ENCODE data around the gene ZNF326.

Gene ZNF326

DNA sequence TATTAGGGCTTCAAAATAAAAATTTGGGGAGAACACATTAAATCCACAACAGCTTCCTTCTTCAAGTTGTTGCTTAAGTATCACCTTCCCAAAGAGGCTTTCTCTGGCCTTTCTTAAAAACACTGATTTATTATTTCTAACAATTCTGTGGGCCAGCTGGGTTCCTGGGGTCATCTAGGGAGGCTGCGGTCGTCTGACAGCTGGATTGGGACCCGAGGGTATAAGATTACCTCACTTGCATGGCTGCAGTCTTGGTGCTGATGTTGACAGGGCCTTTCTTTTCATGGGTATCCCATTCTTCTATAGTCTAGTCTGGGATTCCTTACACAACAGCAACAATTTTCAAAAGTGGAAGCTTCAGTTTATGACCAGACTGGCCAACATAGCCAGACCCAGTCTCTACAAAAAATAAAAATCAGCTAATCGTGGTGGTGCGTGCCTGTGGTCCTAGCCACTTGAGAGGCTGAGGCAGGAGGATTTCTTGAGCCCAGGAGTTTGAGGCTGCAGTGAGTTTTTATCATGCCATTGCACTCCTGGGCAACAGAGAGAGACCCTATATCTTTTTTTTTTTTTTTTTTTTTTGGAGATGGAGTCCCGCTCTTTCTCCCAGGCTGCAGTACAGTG lies 46.1 kb upstream of the ZNF326 start:
- Histone ChIP-seq H3K9me2 (replicated peaks; ENCODE audit: insufficient read depth, low read length) (no peaks in the 10 kb centered on the region), H2AFZ (ENCODE audit: low read depth, low read length, severe bottlenecking) (no peak overlapping the region), H3K27ac (ENCODE audit: low read depth, low read length) (no peak overlapping the region), H3K36me3 (ENCODE audit: low read length) (no peaks in the 10 kb centered on the region), H3K27me3 (ENCODE audit: low read length) (no peaks in the 10 kb centered on the region), H3K9ac (ENCODE audit: low read length) (no peak overlapping the region), H3K4me3 (ENCODE audit: insufficient read depth, low read length, poor library complexity, severe bottlenecking) (no peak overlapping the region), H3K9me3 (ENCODE audit: insufficient read depth, low read length) (no peaks in the 10 kb centered on the region), H3K79me2 (ENCODE audit: insufficient read depth, low read length) (no peaks in the 10 kb centered on the region), H4K20me1 (ENCODE audit: low read depth, low read length) (no peaks in the 10 kb centered on the region), H3K4me2 (ENCODE audit: low read depth, low read length, poor library complexity, severe bottlenecking) (no peak overlapping the region), H3F3A (ENCODE audit: insufficient read depth) (no peaks in the 10 kb centered on the region)
- TF ChIP-seq CTCF (IDR thresholded peaks at IDR 0.05; ENCODE audit: insufficient read depth, low read length, poor library complexity, severe bottlenecking) (no peak), EZH2phosphoT487 (conservative IDR thresholded peaks at IDR 0.05; ENCODE audit: low read length) (no peak)

GRCh38 chr1:89949991-89950624 lies 44.8 kb upstream of the ZNF326 start:
- H2AFZ ChIP-seq (ENCODE audit: low read depth, low read length, severe bottlenecking), result no peak overlapping the region
- no peak overlapping the region for H3K9ac ChIP-seq (ENCODE audit: low read length)
- no peak overlapping the region for H3K4me2 ChIP-seq (ENCODE audit: low read depth, low read length, poor library complexity, severe bottlenecking)
- H4K20me1 ChIP-seq (ENCODE audit: low read depth, low read length), result no peaks in the 10 kb centered on the region
- no peaks in the 10 kb centered on the region for H3F3A ChIP-seq (ENCODE audit: insufficient read depth)
- H3K27me3 ChIP-seq (ENCODE audit: low read length), result no peaks in the 10 kb centered on the region
- no peaks in the 10 kb centered on the region for H3K9me3 ChIP-seq (ENCODE audit: insufficient read depth, low read length)
- no peaks in the 10 kb centered on the region for H3K9me2 ChIP-seq (replicated peaks; ENCODE audit: insufficient read depth, low read length)
- H3K4me3 ChIP-seq (ENCODE audit: insufficient read depth, low read length, poor library complexity, severe bottlenecking), result no peak overlapping the region
- no peak for TF ChIP-seq CTCF (IDR thresholded peaks at IDR 0.05; ENCODE audit: insufficient read depth, low read length, poor library complexity, severe bottlenecking)
- no peaks in the 10 kb centered on the region for H3K36me3 ChIP-seq (ENCODE audit: low read length)
- no peaks in the 10 kb centered on the region for H3K79me2 ChIP-seq (ENCODE audit: insufficient read depth, low read length)
- H3K27ac ChIP-seq (ENCODE audit: low read depth, low read length), result no peak overlapping the region

GRCh38 chr1:89950703-89951102 lies 44.2 kb upstream of the ZNF326 start:
- H3F3A ChIP-seq (ENCODE audit: insufficient read depth), result no peaks in the 10 kb centered on the region
- H3K36me3 ChIP-seq (ENCODE audit: low read length), result no peaks in the 10 kb centered on the region
- TF ChIP-seq CTCF (IDR thresholded peaks at IDR 0.05; ENCODE audit: insufficient read depth, low read length, poor library complexity, severe bottlenecking), result no peak
- no peak for TF ChIP-seq EZH2phosphoT487 (conservative IDR thresholded peaks at IDR 0.05; ENCODE audit: low read length)
- no peak overlapping the region for H2AFZ ChIP-seq (ENCODE audit: low read depth, low read length, severe bottlenecking)
- H3K4me3 ChIP-seq (ENCODE audit: insufficient read depth, low read length, poor library complexity, severe bottlenecking), result no peak overlapping the region
- H4K20me1 ChIP-seq (ENCODE audit: low read depth, low read length), result no peaks in the 10 kb centered on the region
- H3K9ac ChIP-seq (ENCODE audit: low read length), result no peak overlapping the region
- no peaks in the 10 kb centered on the region for H3K9me3 ChIP-seq (ENCODE audit: insufficient read depth, low read length)
- no peaks in the 10 kb centered on the region for H3K27me3 ChIP-seq (ENCODE audit: low read length)
- no peaks in the 10 kb centered on the region for H3K79me2 ChIP-seq (ENCODE audit: insufficient read depth, low read length)
- H3K9me2 ChIP-seq (replicated peaks; ENCODE audit: insufficient read depth, low read length), result no peaks in the 10 kb centered on the region
- H3K27ac ChIP-seq (ENCODE audit: low read depth, low read length), result no peak overlapping the region
- H3K4me2 ChIP-seq (ENCODE audit: low read depth, low read length, poor library complexity, severe bottlenecking), result no peak overlapping the region
